ENCODE measurements around the gene FAM20C. TPM values are rescaled to one million over a fixed set of nuclear protein-coding genes. Genes with fewer than 3 reads are reported as not detected.

The FAM20C gene
- total RNA-seq, 1 experiment from 2014 or later, result 62.4 TPM

GRCh38 chr7:251446-252175 lies 59.2 kb downstream of the FAM20C start:
- intact Hi-C loops (cut with micrococcal nuclease; ENCODE audit: unreplicated experiment), result no loop called here

More at GRCh38 chr7:251446-252175, 59.2 kb downstream of the FAM20C start:
- BruUV-seq (replicated peaks), result no TSS peak
- TF ChIP-seq REST (IDR thresholded peaks at IDR 0.05; ENCODE audit: insufficient read depth in 1 of 2, low read depth in 2 of 2, low read length in 1 of 2) (no peak), CTCF (IDR thresholded peaks at IDR 0.05) (no peak), SIN3A (IDR thresholded peaks at IDR 0.05; ENCODE audit: borderline replicate concordance, insufficient read depth, low read depth, low read length) (no peak), POLR2AphosphoS5 (IDR thresholded peaks at IDR 0.05; ENCODE audit: low read depth, low read length) (no peak), TCF7L2 (IDR thresholded peaks at IDR 0.05; ENCODE audit: low read depth, low read length) (no peak)
- no peak for DNase-seq (ENCODE audit: low read depth, low spot score)
- Histone ChIP-seq H3K9me3 (ENCODE audit: control insufficient read depth, insufficient read depth, low read depth, low read length) (no peaks in the 10 kb centered on the region), H3K36me3 (ENCODE audit: control insufficient read depth, insufficient read depth, low read length) (no peaks in the 10 kb centered on the region), H3K4me3 (ENCODE audit: low read depth in 2 of 2, low read length in 2 of 2) (no peak overlapping the region), H3K27ac (ENCODE audit: low read length) (no peak overlapping the region), H3K27me3 (ENCODE audit: control insufficient read depth, insufficient read depth, low read length) (no peaks in the 10 kb centered on the region), H3K4me1 (ENCODE audit: control insufficient read depth, insufficient read depth, low read length) (no peaks in the 10 kb centered on the region)
- in situ Hi-C loops (cut with HindIII; ENCODE audit: low pct_unique_long_range_greater_than_20kb, low sequenced_read_pairs), result no loop called here
- ChIA-PET CTCF (no interaction called here), POLR2A (no interaction called here)
- ATAC-seq, result no peak

All from Panc1 (cell line).